GM12878 (cell line): ENCODE measurements around the gene TGFB2. TPM values are rescaled to one million over a fixed set of nuclear protein-coding genes. Genes with fewer than 3 reads are reported as not detected.

ENCODE experiments used
- GATAD2B ChIP-seq: fragments of 450-650 bp; conservative IDR thresholded peaks from 2 replicates; pipeline ENCODE4 v1.6.1; 2017; ENCODE audit warnings: low read depth, mild to moderate bottlenecking, moderate library complexity
- JUNB ChIP-seq: IDR thresholded peaks from 2 replicates; pipeline ENCODE4 v1.6.1; 2016; ENCODE audit warnings: antibody characterized with exemption, mild to moderate bottlenecking
- RAD51 ChIP-seq: fragments of 450-650 bp; IDR thresholded peaks from 2 replicates; pipeline ENCODE4 v1.6.1; 2016; ENCODE audit warnings: moderate library complexity, mild to moderate bottlenecking, inconsistent platforms
- TCF3 ChIP-seq: IDR thresholded peaks from 2 replicates; pipeline ENCODE4 v1.6.1; 2012; ENCODE audit warnings: low read depth, mild to moderate bottlenecking, low read length, borderline replicate concordance; ENCODE audit not compliant: insufficient read depth
- polyA plus RNA-seq, 11 experiments: library from polyadenylated mRNA; depleted of rRNA in 4 of 11; unstranded in 6 of 11; stranded (reverse) in 5 of 11; fragments of >200 nt; fragmentation: Nextera tagmentation in 4 of 11; fragmentation: Illumina TruSeq in 1 of 11; extraction: Ambion mirVana in 4 of 11; extraction: Trizol in 1 of 11; gene quantifications; 1 replicate in 1 of 11; 2 replicates in 10 of 11; pipeline versions ENCODE4 v1.2.1 to v1.2.3, GENCODE V29; 2011 to 2016; ENCODE audit warnings: inconsistent platforms in 2 of 11, missing spikeins in 2 of 11, low read depth in 1 of 11
- total RNA-seq, 4 experiments: library from RNA; depleted of rRNA in 3 of 4; stranded (reverse); fragments of >200 nt in 3 of 4; fragmentation: Illumina TruSeq in 1 of 4; extraction: Trizol in 1 of 4; gene quantifications; 2 replicates each; pipeline versions ENCODE4 v1.2.1 to v1.2.3, GENCODE V29; 2013 to 2021
- TF ChIP-seq, protein P1 (sequence below): IDR thresholded peaks from 2 replicates; pipeline ENCODE4 v1.6.1; 2012; ENCODE audit warnings: low read length, inconsistent platforms
- TF ChIP-seq, protein P2 (sequence below): fragments of 450-650 bp; conservative IDR thresholded peaks from 2 replicates; pipeline ENCODE4 v1.6.1; 2017; ENCODE audit warnings: mild to moderate bottlenecking, moderate library complexity
- TF ChIP-seq, protein P3 (sequence below): fragments of 450-650 bp; IDR thresholded peaks from 2 replicates; pipeline ENCODE4 v1.6.1; 2017; ENCODE audit warnings: borderline replicate concordance
- TF ChIP-seq, protein P4 (sequence below): fragments of 150-350 bp; IDR thresholded peaks from 2 replicates; pipeline ENCODE4 v1.6.1; 2016; ENCODE audit warnings: low read depth, low read length
- TF ChIP-seq, protein P5 (sequence below): fragments of 450-650 bp; IDR thresholded peaks from 2 replicates; pipeline ENCODE4 v1.6.1; 2016; ENCODE audit warnings: mild to moderate bottlenecking

The TGFB2 gene
- total and polyA plus RNA-seq, 10 of the 15 experiments (the other 5 are each of a cell fraction or from before 2014, with no cell fraction given), result 0.03 to 0.11 (median 0.04) TPM; not detected in 6

DNA sequence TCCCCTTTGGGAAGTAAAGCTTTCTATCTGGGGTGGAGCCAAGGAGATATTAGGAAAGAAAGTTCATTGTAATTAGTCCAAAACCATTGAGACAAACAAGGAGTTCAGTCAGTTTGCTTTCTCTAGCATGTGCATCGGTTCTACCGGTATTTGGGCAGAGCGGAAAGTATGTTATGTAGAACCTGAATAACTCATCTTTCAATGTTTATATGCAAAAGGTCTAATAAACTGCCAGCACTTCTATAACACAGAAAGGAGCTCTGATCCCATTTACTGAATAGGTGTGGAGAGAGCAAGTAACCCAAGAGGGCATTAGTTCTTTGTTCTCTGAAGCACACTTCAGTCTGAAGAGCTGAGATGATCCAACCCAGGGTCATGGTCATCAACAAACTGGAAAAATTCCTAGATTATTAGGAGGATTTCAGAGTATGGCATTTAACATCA lies 3.5 kb downstream of the TGFB2 start (continued):
- no peak for TF ChIP-seq JUNB
- TF ChIP-seq RAD51, result no peak
- no peak for TF ChIP-seq GATAD2B
- TF ChIP-seq TCF3, result no peak
- TF ChIP-seq, protein P1, sequence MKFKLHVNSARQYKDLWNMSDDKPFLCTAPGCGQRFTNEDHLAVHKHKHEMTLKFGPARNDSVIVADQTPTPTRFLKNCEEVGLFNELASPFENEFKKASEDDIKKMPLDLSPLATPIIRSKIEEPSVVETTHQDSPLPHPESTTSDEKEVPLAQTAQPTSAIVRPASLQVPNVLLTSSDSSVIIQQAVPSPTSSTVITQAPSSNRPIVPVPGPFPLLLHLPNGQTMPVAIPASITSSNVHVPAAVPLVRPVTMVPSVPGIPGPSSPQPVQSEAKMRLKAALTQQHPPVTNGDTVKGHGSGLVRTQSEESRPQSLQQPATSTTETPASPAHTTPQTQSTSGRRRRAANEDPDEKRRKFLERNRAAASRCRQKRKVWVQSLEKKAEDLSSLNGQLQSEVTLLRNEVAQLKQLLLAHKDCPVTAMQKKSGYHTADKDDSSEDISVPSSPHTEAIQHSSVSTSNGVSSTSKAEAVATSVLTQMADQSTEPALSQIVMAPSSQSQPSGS, result no peak
- TF ChIP-seq, protein P2, sequence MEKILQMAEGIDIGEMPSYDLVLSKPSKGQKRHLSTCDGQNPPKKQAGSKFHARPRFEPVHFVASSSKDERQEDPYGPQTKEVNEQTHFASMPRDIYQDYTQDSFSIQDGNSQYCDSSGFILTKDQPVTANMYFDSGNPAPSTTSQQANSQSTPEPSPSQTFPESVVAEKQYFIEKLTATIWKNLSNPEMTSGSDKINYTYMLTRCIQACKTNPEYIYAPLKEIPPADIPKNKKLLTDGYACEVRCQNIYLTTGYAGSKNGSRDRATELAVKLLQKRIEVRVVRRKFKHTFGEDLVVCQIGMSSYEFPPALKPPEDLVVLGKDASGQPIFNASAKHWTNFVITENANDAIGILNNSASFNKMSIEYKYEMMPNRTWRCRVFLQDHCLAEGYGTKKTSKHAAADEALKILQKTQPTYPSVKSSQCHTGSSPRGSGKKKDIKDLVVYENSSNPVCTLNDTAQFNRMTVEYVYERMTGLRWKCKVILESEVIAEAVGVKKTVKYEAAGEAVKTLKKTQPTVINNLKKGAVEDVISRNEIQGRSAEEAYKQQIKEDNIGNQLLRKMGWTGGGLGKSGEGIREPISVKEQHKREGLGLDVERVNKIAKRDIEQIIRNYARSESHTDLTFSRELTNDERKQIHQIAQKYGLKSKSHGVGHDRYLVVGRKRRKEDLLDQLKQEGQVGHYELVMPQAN, result no peak
- TF ChIP-seq, protein P3, sequence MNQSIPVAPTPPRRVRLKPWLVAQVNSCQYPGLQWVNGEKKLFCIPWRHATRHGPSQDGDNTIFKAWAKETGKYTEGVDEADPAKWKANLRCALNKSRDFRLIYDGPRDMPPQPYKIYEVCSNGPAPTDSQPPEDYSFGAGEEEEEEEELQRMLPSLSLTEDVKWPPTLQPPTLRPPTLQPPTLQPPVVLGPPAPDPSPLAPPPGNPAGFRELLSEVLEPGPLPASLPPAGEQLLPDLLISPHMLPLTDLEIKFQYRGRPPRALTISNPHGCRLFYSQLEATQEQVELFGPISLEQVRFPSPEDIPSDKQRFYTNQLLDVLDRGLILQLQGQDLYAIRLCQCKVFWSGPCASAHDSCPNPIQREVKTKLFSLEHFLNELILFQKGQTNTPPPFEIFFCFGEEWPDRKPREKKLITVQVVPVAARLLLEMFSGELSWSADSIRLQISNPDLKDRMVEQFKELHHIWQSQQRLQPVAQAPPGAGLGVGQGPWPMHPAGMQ, result no peak
- TF ChIP-seq, protein P4, sequence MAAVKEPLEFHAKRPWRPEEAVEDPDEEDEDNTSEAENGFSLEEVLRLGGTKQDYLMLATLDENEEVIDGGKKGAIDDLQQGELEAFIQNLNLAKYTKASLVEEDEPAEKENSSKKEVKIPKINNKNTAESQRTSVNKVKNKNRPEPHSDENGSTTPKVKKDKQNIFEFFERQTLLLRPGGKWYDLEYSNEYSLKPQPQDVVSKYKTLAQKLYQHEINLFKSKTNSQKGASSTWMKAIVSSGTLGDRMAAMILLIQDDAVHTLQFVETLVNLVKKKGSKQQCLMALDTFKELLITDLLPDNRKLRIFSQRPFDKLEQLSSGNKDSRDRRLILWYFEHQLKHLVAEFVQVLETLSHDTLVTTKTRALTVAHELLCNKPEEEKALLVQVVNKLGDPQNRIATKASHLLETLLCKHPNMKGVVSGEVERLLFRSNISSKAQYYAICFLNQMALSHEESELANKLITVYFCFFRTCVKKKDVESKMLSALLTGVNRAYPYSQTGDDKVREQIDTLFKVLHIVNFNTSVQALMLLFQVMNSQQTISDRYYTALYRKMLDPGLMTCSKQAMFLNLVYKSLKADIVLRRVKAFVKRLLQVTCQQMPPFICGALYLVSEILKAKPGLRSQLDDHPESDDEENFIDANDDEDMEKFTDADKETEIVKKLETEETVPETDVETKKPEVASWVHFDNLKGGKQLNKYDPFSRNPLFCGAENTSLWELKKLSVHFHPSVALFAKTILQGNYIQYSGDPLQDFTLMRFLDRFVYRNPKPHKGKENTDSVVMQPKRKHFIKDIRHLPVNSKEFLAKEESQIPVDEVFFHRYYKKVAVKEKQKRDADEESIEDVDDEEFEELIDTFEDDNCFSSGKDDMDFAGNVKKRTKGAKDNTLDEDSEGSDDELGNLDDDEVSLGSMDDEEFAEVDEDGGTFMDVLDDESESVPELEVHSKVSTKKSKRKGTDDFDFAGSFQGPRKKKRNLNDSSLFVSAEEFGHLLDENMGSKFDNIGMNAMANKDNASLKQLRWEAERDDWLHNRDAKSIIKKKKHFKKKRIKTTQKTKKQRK, result no peak
- TF ChIP-seq, protein P5, sequence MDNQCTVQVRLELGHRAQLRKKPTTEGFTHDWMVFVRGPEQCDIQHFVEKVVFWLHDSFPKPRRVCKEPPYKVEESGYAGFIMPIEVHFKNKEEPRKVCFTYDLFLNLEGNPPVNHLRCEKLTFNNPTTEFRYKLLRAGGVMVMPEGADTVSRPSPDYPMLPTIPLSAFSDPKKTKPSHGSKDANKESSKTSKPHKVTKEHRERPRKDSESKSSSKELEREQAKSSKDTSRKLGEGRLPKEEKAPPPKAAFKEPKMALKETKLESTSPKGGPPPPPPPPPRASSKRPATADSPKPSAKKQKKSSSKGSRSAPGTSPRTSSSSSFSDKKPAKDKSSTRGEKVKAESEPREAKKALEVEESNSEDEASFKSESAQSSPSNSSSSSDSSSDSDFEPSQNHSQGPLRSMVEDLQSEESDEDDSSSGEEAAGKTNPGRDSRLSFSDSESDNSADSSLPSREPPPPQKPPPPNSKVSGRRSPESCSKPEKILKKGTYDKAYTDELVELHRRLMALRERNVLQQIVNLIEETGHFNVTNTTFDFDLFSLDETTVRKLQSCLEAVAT, result no peak
